A549 (cell line): ENCODE results near the gene GTF2F1.

Experiments
- CEBPB ChIP-seq, 2 experiments: fragments of >200 bp in 1 of 2; sonication (Bioruptor Twin) in 1 of 2; formaldehyde crosslinking in 1 of 2; IDR thresholded peaks; 2 replicates each; pipeline ENCODE4 v1.6.1; 2012 to 2016
- ESRRA ChIP-seq: fragments of 150-350 bp; IDR thresholded peaks from 2 replicates; pipeline ENCODE4 v1.6.1; 2014; ENCODE audit warnings: mild to moderate bottlenecking, low read length, borderline replicate concordance

DNA sequence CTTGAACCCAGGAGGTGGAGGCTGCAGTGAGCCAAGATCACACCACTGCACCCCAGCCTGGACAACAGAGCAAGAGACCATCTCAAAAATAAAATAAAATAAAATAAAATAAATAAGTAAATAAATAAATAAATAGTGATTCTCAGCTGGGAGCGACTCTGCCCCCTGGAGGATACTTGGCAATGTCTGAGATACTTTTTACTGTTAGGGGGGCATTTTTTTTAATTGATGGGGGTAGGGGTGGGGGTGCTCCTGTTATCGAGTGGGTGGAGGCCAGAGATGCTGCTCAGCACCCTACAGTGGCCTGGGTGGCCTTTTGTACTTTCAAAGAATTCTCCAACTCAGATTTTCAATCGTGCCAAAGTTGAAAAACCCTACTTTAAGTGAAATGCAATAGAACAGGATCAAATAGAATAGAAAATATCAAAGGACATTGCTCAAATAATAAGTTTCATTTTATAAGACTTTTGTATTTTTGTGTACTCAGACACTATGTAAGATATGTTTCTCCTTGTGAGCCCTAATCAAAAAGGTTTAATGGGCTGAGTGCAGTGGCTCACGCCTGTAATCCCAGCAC, 38.8 kb downstream of the GTF2F1 start:
- TF ChIP-seq CEBPB (IDR thresholded peaks at IDR 0.05) (no peak), ESRRA (no peak)
